ENCODE measurements around the gene RDX. TPM values are rescaled to one million over a fixed set of nuclear protein-coding genes. Genes with fewer than 3 reads are reported as not detected.

The RDX gene
- total RNA-seq (10 to 100 TPM; 11.4 to 14.2 TPM), total RNA-seq (11.6 to 99.0 (median 34.5) reads per million in 172 experiments)
- polyA plus RNA-seq (2013, experiment 1 of 2) = 11.2 TPM
- polyA plus RNA-seq (2013, experiment 2 of 2) = 16.4 TPM

DNA sequence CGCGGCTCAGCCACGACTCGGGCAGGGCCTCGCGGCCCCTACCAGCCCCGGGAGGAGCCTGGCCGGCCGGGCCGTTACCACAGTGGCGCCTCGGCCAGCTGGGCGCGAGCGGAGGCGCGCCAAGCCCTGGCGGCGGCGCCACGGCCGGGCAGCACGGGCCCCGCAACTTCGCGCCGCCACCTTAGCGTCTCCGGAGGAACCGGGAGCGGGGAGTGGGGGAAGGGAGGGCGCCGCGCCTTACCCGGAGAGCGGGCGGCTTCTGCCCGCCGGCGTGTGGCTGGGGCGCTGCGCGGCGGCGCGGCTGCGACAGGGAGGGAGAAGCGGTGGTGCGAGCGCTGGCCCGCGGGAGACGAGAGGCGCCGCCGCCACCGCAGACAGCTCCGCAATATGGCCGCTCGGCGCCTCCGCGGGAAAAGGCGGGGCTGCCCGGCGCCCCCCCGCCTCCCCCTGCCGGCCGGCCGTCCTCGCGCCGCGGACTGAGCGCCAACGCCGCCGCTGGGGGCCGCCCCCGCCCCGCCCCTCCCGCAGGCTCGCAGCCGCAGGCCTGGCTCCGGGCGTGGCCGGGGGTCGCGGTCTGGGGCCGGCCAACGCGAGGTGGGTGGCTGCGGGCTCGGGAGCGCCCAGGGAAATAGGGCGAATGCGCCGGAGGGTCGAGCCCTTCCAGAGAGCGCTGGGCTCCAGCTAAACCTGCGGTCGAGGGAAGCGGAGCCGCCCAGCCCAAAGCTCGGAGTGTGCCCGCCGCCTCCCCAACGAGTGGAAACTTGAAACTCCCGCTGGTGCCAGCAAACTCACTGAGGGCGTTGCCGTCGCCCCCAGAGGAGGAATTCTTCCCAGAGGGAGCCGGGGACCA lies at the start of gene RDX:
TSS of gene RDX (minus strand) at position 389 of the 850 bp plus-strand sequence. CDS start 16,922 bp downstream, outside the sequence.
- intact Hi-C loops (cut with DNase I, micrococcal nuclease) = loop anchor here (5.0 to 10.0 kb wide), 3 partner anchors 94 to 1468 kb away; partner anchors contain the start of gene PPP2R1B (in 1 of the 2)
- Histone ChIP-seq H3K27ac (ENCODE audit: low read depth in 1 of 2, low read length in 2 of 2) (no peak within 1 kb of the TSS), H3K27me3 (ENCODE audit: control insufficient read depth in 1 of 2, insufficient read depth in 2 of 2, low read length in 2 of 2) (no peaks in the 10 kb centered on the region), H3K9me3 (ENCODE audit: control insufficient read depth in 1 of 2, insufficient read depth in 1 of 2, low read length in 2 of 2) (no peaks in the 10 kb centered on the region), H3K4me1 (ENCODE audit: insufficient read depth, low read length) (peaks cover 20% of the 10 kb centered on the region), H3K4me3 (ENCODE audit: low read length) (peak within 1 kb of the TSS; percentile 79), H3K36me3 (ENCODE audit: insufficient read depth, low read length) (no peaks in the 10 kb centered on the region)
- Mint-ChIP-seq H3K4me1 (ENCODE audit: low read depth) (peaks cover 37% of the 10 kb centered on the region), H3K27me3 (no peaks in the 10 kb centered on the region), H3K36me3 (ENCODE audit: low read depth) (no peaks in the 10 kb centered on the region), H3K27ac (peak within 1 kb of the TSS; percentile 63), H3K9me3 (no peaks in the 10 kb centered on the region), H3K4me3 (peak within 1 kb of the TSS; percentile 91)
- POLR2A ChIA-PET = interaction anchor here (1.0 to 2.1 kb wide), 3 partner anchors 23 to 134 kb away, joined by 3 to 9 read pairs (median 3); partner anchors contain the start of gene FDX1
- CTCF ChIA-PET = interaction anchor here (0.6 to 1.0 kb wide), 4 partner anchors 133 to 1743 kb away, joined by 3 read pairs; partner anchors contain the start of gene FDX1
- peak; percentile 9 to 86 (median 44) for DNase-seq
- TF ChIP-seq, protein P1, sequence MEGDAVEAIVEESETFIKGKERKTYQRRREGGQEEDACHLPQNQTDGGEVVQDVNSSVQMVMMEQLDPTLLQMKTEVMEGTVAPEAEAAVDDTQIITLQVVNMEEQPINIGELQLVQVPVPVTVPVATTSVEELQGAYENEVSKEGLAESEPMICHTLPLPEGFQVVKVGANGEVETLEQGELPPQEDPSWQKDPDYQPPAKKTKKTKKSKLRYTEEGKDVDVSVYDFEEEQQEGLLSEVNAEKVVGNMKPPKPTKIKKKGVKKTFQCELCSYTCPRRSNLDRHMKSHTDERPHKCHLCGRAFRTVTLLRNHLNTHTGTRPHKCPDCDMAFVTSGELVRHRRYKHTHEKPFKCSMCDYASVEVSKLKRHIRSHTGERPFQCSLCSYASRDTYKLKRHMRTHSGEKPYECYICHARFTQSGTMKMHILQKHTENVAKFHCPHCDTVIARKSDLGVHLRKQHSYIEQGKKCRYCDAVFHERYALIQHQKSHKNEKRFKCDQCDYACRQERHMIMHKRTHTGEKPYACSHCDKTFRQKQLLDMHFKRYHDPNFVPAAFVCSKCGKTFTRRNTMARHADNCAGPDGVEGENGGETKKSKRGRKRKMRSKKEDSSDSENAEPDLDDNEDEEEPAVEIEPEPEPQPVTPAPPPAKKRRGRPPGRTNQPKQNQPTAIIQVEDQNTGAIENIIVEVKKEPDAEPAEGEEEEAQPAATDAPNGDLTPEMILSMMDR (IDR thresholded peaks at IDR 0.05) = no peak
- ATAC-seq (ENCODE audit: poor library complexity) = peak; percentile 65

DNA sequence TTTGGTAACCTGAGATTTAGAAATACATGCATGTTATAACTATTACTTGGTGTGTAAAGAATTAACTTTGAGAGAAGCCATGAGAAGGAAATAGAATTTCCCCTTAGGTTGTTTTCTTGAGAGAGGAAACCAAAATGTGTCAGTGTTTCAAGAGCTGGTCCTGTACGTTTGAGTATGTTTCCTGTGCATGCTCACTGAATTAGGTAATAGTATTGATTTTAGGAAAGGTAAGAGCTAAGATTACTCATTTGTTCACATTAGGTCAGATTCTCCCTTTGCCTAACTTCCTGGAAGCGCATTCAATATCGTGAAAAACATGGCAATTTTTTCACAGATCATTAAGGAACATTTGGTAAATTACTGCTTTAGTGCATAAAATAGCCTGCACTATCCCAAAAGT lies 49.3 kb upstream of the RDX start:
- peaks cover 23% of the 10 kb centered on the region for H3K4me1 ChIP-seq (ENCODE audit: insufficient read depth, low read length)
- Mint-ChIP-seq H3K36me3 (ENCODE audit: low read depth) (no peaks in the 10 kb centered on the region), H3K27ac (peak overlapping the region; percentile 3), H3K4me1 (ENCODE audit: low read depth) (peaks cover 28% of the 10 kb centered on the region), H3K27me3 (no peaks in the 10 kb centered on the region), H3K9me3 (no peaks in the 10 kb centered on the region), H3K4me3 (no peak overlapping the region)
- no peaks in the 10 kb centered on the region for H3K27me3 ChIP-seq (ENCODE audit: control insufficient read depth in 1 of 2, insufficient read depth in 2 of 2, low read length in 2 of 2)
- ChIA-PET POLR2A (no interaction called here), CTCF (no interaction called here)
- H3K27ac ChIP-seq (ENCODE audit: low read depth in 1 of 2, low read length in 2 of 2) = no peak overlapping the region
- no peaks in the 10 kb centered on the region for H3K36me3 ChIP-seq (ENCODE audit: insufficient read depth, low read length)
- no peaks in the 10 kb centered on the region for H3K9me3 ChIP-seq (ENCODE audit: control insufficient read depth in 1 of 2, insufficient read depth in 1 of 2, low read length in 2 of 2)
- TF ChIP-seq, protein P1 (IDR thresholded peaks at IDR 0.05) = no peak
- ATAC-seq (ENCODE audit: poor library complexity) (no peak), DNase-seq (peak in 3 of 14 experiments; percentile 18 to 39 (median 23))
- no peak overlapping the region for H3K4me3 ChIP-seq (ENCODE audit: low read length)
- intact Hi-C loops (cut with DNase I, micrococcal nuclease) = no loop called here

DNA sequence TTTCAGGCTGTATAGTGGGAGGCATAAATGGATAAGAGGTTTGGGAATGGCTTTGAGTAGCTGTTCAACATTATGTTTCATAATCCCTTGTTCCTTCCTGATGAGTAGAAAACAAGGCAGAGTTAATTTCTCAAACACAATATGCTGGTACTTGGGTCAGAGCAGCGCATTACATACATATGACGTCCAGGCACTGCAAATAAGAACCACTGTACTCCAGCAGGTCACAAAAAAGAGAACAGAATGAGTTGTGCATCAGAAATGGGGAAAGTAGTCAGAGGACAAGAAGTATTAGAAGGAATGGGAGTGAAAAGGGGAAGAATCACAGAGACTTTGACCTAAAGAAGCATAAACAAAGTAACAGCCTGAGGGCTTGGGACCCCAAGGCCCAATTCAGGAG lies 44.0 kb upstream of the RDX start:
- Mint-ChIP-seq H3K36me3 (ENCODE audit: low read depth) (no peaks in the 10 kb centered on the region), H3K4me3 (no peak overlapping the region), H3K4me1 (ENCODE audit: low read depth) (no peaks in the 10 kb centered on the region), H3K27ac (no peak overlapping the region), H3K27me3 (no peaks in the 10 kb centered on the region), H3K9me3 (no peaks in the 10 kb centered on the region)
- Histone ChIP-seq H3K4me1 (ENCODE audit: insufficient read depth, low read length) (peaks cover 4% of the 10 kb centered on the region), H3K27ac (ENCODE audit: low read depth in 1 of 2, low read length in 2 of 2) (no peak overlapping the region), H3K27me3 (ENCODE audit: control insufficient read depth in 1 of 2, insufficient read depth in 2 of 2, low read length in 2 of 2) (no peaks in the 10 kb centered on the region), H3K36me3 (ENCODE audit: insufficient read depth, low read length) (no peaks in the 10 kb centered on the region), H3K9me3 (ENCODE audit: control insufficient read depth in 1 of 2, insufficient read depth in 1 of 2, low read length in 2 of 2) (no peaks in the 10 kb centered on the region), H3K4me3 (ENCODE audit: low read length) (no peak overlapping the region)
- DNase-seq = no peak
- TF ChIP-seq, protein P1 (IDR thresholded peaks at IDR 0.05) = no peak
- ChIA-PET POLR2A (interaction anchor here (0.8 kb wide), 1 partner anchor 89 kb away, joined by 4 read pairs; the partner anchor contains the start of gene FDX1), CTCF (no interaction called here)
- intact Hi-C loops (cut with DNase I, micrococcal nuclease) = no loop called here
- ATAC-seq (ENCODE audit: poor library complexity) = no peak

Measured in CD4-positive, alpha-beta T cell (primary cell).